Measurements from ENCODE around the gene EIF3C.
"Not testable (repeated sequence)": the region's sequence is repeated elsewhere in the genome, so short reads cannot be mapped to it uniquely, and the experiment has no call there.

DNA sequence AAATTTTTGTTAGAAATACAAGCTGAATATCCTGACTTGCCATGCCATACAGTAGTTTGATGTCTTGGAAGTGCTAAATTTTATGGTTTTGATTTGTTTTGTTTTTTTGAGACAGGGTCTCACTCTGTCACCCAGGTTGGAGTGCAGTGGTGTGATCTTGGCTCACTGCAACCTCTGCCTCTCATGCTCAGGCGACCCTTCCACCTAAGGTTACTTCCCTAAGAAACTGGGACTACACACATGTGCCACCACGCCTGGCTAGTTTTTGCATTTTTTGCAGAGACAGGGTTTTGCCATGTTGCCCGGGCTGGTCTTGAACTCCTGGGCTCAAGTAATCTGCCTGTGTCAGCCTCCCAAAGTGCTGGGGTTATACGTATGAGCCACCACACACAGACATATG, 19.5 kb upstream of the EIF3C start:
- TF ChIP-seq, protein P1, sequence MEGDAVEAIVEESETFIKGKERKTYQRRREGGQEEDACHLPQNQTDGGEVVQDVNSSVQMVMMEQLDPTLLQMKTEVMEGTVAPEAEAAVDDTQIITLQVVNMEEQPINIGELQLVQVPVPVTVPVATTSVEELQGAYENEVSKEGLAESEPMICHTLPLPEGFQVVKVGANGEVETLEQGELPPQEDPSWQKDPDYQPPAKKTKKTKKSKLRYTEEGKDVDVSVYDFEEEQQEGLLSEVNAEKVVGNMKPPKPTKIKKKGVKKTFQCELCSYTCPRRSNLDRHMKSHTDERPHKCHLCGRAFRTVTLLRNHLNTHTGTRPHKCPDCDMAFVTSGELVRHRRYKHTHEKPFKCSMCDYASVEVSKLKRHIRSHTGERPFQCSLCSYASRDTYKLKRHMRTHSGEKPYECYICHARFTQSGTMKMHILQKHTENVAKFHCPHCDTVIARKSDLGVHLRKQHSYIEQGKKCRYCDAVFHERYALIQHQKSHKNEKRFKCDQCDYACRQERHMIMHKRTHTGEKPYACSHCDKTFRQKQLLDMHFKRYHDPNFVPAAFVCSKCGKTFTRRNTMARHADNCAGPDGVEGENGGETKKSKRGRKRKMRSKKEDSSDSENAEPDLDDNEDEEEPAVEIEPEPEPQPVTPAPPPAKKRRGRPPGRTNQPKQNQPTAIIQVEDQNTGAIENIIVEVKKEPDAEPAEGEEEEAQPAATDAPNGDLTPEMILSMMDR (IDR thresholded peaks at IDR 0.05) = not testable (repeated sequence)
- not testable (repeated sequence) for TF ChIP-seq POLR2A, POLR2AphosphoS5 (IDR thresholded peaks at IDR 0.05)
